DND-41 (cell line): ENCODE data around the gene PODXL.
"Not testable (repeated sequence)": the region's sequence is repeated elsewhere in the genome, so short reads cannot be mapped to it uniquely, and the experiment has no call there.

Experiments
- ATAC-seq: fragments of 200-7000 bp; cut with Tn5 transposase; 3 replicates; pipeline ENCODE4 v1.9.1; 2021; ENCODE audit warnings: low read depth; ENCODE audit not compliant: insufficient read depth
- DNase-seq: peaks from one replicate; pipeline ENCODE4 v3.0.0-alpha.2; 2020
- H2AFZ ChIP-seq: 2 replicates; pipeline ENCODE4 v1.6.0; 2012; ENCODE audit warnings: low read depth, low read length
- H3K27ac ChIP-seq: 2 replicates; pipeline ENCODE4 v1.5.1; 2012; ENCODE audit warnings: low read length, inconsistent platforms
- H3K27me3 ChIP-seq: fragments of 200-600 bp; sonication (generic); 2 replicates; pipeline ENCODE4 v1.6.0; 2012; ENCODE audit warnings: low read length, mild to moderate bottlenecking, inconsistent platforms; ENCODE audit not compliant: insufficient read depth, poor library complexity
- H3K36me3 ChIP-seq: 2 replicates; pipeline ENCODE4 v1.5.1; 2012; ENCODE audit warnings: low read length, inconsistent platforms; ENCODE audit not compliant: insufficient read depth
- H3K4me1 ChIP-seq: 2 replicates; pipeline ENCODE4 v1.5.1; 2012; ENCODE audit warnings: mild to moderate bottlenecking, low read length; ENCODE audit not compliant: insufficient read depth
- H3K4me2 ChIP-seq: 2 replicates; pipeline ENCODE4 v1.6.0; 2012; ENCODE audit warnings: mild to moderate bottlenecking, moderate library complexity, low read length, inconsistent platforms; ENCODE audit not compliant: insufficient read depth
- H3K4me3 ChIP-seq, 2 experiments: fragments of 200-600 bp in 1 of 2; shearing (Covaris generic) in 1 of 2; 2 replicates each; pipeline ENCODE4 v1.5.1; 2012 to 2016; ENCODE audit warnings: inconsistent platforms in 2 of 2, low read length in 2 of 2, mild to moderate bottlenecking in 2 of 2, low read depth in 1 of 2, moderate library complexity in 1 of 2
- H3K79me2 ChIP-seq: 2 replicates; pipeline ENCODE4 v1.6.0; 2012; ENCODE audit warnings: low read length, inconsistent platforms; ENCODE audit not compliant: insufficient read depth
- H3K9ac ChIP-seq: 2 replicates; pipeline ENCODE4 v1.6.0; 2012; ENCODE audit warnings: low read depth, mild to moderate bottlenecking, inconsistent platforms, low read length, moderate library complexity
- H3K9me3 ChIP-seq: 2 replicates; pipeline ENCODE4 v1.5.1; 2012; ENCODE audit warnings: low read length, moderate library complexity, mild to moderate bottlenecking, inconsistent platforms; ENCODE audit not compliant: insufficient read depth, severe bottlenecking
- H4K20me1 ChIP-seq: 2 replicates; pipeline ENCODE4 v1.6.0; 2012; ENCODE audit warnings: low read length; ENCODE audit not compliant: insufficient read depth
- CTCF ChIP-seq: IDR thresholded peaks from 2 replicates; pipeline ENCODE4 v1.5.1; 2012; ENCODE audit warnings: borderline replicate concordance, low read length, moderate library complexity, mild to moderate bottlenecking; ENCODE audit not compliant: poor library complexity, severe bottlenecking; ENCODE audit errors: extremely low read depth
- EZH2 ChIP-seq: IDR thresholded peaks from 3 replicates; pipeline ENCODE4 v1.6.1; 2012; ENCODE audit warnings: borderline replicate concordance, low read depth, mild to moderate bottlenecking, moderate library complexity, low read length, inconsistent platforms; ENCODE audit not compliant: severe bottlenecking

Gene PODXL

DNA sequence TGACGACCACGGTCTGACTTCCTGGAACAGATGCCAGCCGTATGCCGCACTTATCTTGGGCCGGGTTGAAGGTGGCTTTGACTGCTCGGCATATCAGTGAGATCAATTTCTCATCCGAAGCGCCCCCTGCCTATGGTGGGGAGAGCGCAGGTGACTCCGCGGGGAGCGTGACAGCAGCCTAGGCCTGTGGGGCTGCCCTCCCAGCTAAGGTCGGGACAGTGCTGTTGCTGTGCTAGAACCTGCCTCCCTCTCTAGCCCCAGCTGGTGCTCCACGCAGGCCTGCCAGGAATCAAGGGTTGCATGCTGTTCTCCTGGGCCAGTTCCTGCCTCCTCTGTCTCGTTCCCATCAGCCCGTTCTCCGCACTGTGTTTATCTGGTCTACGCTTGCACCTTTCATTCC, 49.8 kb downstream of the PODXL start:
- no peak overlapping the region for H3K4me2 ChIP-seq
- no peaks in the 10 kb centered on the region; the same call in 1 of the 2 replicates for H4K20me1 ChIP-seq
- H3K36me3 ChIP-seq: no peaks in the 10 kb centered on the region
- no peak overlapping the region for H3K9ac ChIP-seq
- DNase-seq: no peak
- ATAC-seq: no peak
- H3K9me3 ChIP-seq: no peaks in the 10 kb centered on the region
- H3K79me2 ChIP-seq: no peaks in the 10 kb centered on the region
- H3K4me3 ChIP-seq: no peak overlapping the region
- TF ChIP-seq CTCF (no peak), EZH2 (no peak)
- H3K27ac ChIP-seq: no peak overlapping the region
- H3K4me1 ChIP-seq: peaks cover 13% of the 10 kb centered on the region
- no peak overlapping the region for H2AFZ ChIP-seq
- no peaks in the 10 kb centered on the region for H3K27me3 ChIP-seq

- ATAC-seq (no peak), DNase-seq (no peak)
- Histone ChIP-seq H3K4me2 (no peak overlapping the region), H3K27me3 (no peaks in the 10 kb centered on the region), H3K4me1 (peaks cover 20% of the 10 kb centered on the region), H3K9me3 (no peaks in the 10 kb centered on the region), H4K20me1 (no peaks in the 10 kb centered on the region; the same call in 1 of the 2 replicates), H3K9ac (no peak overlapping the region), H2AFZ (no peak overlapping the region), H3K36me3 (no peaks in the 10 kb centered on the region), H3K79me2 (no peaks in the 10 kb centered on the region), H3K27ac (no peak overlapping the region), H3K4me3 (no peak overlapping the region)
- no peak for TF ChIP-seq EZH2
- no peak for TF ChIP-seq CTCF
These were observed 50.5 kb downstream of the PODXL start for GRCh38 chr7:131505636-131506557.

GRCh38 chr7:131505037-131505620, 51.3 kb downstream of the PODXL start:
- H3K27ac ChIP-seq, DNase-seq, H3K9ac ChIP-seq: not testable (repeated sequence)

DNA sequence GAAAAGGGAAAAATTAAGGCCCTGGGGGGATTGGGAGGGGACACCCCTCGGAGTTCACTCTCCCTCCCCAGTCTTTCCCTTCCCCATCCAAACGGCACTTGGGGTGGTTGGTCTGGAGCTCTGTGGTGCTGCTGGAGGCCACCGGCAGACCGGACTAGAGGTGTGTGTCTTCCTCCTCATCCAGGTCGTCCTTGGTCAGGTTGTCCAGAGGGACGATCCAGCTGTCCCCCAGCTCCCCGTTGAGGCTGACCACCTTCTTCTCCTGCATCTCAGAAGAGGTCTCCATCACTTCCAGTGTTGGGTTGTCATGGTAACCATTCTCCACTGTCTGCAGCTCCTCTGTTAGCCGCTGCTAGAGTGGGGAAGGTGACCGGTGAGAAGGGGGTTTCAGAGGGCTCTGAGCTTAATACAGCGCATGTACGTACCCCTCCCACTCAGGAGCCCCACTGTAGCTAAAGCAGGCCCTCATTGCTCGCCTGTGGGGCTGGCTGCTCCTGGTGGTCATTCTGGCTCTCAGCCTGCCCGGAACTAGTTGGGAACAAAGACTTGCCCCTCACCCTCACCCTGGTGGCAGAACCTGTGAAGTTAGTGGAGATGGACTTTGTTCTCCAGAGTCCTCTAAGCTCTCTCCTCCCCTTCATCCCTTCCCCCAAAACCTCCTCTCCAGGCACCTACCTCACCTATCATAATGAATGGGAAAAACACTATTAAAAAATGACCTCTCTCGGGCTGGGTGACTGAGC, 52.1 kb downstream of the PODXL start:
- H3K4me1 ChIP-seq: peaks cover 30% of the 10 kb centered on the region
- no peaks in the 10 kb centered on the region for H3K79me2 ChIP-seq
- no peaks in the 10 kb centered on the region for H3K36me3 ChIP-seq
- ATAC-seq: no peak
- no peak overlapping the region for H3K4me2 ChIP-seq
- H2AFZ ChIP-seq: no peak overlapping the region
- TF ChIP-seq EZH2: no peak
- TF ChIP-seq CTCF: no peak
- no peaks in the 10 kb centered on the region for H3K9me3 ChIP-seq
- H4K20me1 ChIP-seq: no peaks in the 10 kb centered on the region; the same call in 1 of the 2 replicates
- no peak for DNase-seq
- H3K9ac ChIP-seq: no peak overlapping the region
- no peak overlapping the region for H3K27ac ChIP-seq
- no peak overlapping the region for H3K4me3 ChIP-seq
- H3K27me3 ChIP-seq: no peaks in the 10 kb centered on the region

More at GRCh38 chr7:131505037-131505620, 51.3 kb downstream of the PODXL start:
- not testable (repeated sequence) for H3K4me3 ChIP-seq, H2AFZ ChIP-seq, H3K36me3 ChIP-seq, H3K4me2 ChIP-seq, H4K20me1 ChIP-seq, H3K79me2 ChIP-seq, H3K9me3 ChIP-seq, H3K27me3 ChIP-seq, ATAC-seq
- peaks cover 27% of the 10 kb centered on the region for H3K4me1 ChIP-seq
